ENCODE results near the gene CBY1.

GRCh38 chr22:38704654-38705234, 48.3 kb downstream of the CBY1 start:
- TF ChIP-seq CTCF (IDR thresholded peaks at IDR 0.05): no peak
- no peak for TF ChIP-seq EP300 (IDR thresholded peaks at IDR 0.05)
- TF ChIP-seq POLR2A (IDR thresholded peaks at IDR 0.05): no peak
